ENCODE measurements around the gene OSTN.
"Not testable (repeated sequence)": the region's sequence is repeated elsewhere in the genome, so short reads cannot be mapped to it uniquely, and the experiment has no call there.

The OSTN gene, protein sequence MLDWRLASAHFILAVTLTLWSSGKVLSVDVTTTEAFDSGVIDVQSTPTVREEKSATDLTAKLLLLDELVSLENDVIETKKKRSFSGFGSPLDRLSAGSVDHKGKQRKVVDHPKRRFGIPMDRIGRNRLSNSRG

DNA sequence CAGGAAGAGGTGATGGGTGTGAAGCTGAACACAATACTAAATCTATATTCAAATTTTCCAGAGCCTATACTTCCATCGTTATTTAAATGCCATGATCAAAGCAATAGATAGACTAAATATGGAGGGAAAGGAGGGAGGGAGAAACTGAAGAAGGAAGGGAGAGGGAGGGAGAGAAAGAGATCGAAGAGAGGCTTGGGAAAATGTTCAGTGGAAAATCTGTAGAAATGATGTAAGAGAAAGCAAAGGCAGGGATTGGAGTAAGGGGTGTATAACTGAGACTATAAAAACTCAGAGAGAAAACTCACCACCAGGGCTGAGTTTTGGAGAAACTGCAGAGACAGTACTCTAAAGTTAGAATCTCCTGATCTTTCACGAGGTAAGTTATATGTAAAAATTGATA is at the start of gene OSTN:
Gene OSTN (plus strand): TSS at position 310 of the 400 bp plus-strand sequence. CDS start 13,292 bp downstream, outside the sequence.
- DNase-seq = no peak

DNA sequence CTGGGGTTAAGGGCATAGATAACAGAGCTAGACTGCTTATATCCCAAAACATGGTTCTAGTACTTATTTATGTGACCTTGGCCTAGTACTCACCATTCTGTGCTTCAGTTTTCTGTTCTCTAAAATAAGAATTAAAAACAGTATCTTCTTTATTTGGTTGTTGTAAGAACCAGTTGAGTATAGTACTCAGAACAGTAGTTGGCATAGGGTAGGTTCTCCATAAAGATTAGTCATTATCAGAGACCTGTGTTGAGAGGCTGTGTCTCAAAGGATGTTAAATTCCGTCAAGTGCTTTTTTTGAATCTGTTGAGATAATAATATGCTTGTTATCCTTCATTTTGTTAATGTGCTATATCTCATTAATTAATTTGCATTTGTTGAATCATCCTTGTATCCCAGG is 47.4 kb upstream of the OSTN start:
- DNase-seq = no peak

DNA sequence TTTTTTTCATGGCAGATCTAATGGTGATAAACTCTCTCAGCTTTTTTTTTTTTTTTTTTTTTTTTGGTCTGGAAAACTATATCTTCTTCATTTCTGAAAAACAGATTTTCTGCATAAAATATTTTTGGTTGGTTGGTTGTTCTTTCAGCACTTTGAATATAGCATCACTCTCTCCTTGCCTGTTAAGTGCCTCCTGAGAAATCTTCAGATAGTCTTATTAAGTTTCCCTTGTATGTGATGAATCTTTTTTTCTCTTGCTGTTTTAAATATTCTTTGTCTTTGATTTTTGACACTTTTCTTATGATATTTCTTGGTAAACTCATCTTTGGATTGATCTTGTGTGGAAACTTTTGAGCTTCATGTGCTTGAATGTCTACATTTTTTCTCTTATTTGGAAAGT is 44.2 kb upstream of the OSTN start:
- DNase-seq = no peak

DNA sequence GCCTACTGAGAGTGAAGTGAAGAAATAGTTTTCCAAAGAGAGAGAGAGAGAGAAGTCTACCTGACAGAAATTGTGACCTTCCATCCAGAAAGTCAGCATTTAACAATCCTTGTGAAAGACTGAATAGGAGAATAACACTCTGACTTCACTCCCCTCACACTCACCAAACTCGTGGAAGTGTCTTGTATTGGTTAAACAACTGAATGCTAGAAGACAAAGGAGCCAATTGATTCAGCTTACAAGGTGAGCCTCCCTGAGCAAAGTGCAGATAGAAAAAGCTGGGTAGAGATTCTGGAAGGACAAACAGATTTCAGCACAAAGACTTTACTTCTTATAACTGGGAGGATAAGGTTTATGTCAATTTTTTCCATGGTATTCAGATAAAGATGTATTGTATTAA is 40.8 kb upstream of the OSTN start:
- DNase-seq = no peak

DNA sequence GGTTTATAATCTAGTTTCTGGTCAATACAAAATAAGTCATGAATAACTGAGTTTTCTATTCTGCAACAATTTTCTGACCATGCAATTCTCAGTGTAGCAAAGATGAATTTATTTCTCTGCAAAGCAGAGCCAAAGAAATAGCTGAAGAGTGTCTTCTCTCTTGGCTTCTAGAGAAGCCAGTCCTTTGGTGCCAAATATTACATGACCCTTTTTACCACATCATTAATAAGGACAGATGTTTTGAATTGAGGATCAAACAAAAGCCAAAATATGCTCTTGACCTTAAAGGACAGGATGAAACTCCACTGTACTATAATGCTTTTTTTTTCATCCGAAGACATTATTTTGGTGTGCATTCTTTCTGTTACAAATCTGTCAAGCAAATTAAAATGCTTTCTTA is 40.2 kb upstream of the OSTN start:
- no peak for DNase-seq

DNA sequence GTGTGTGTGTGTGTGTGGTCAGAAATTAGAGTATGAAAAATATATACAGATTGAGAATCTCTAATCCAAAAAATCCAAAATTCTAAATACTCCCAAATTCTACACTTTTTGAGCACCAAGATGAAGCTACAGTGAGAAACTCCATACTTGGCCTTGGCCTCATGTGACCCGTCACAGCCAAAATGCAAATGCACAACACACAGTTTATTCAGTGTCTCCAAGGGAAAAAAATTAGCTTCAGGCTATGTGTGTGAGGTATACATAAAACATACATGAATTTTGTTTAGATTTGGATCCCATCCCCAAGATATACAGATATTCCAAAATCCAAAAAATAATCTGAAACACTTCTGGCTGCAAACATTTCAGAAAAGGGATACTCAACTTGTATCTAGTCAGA is 33.2 kb upstream of the OSTN start:
- DNase-seq = no peak

DNA sequence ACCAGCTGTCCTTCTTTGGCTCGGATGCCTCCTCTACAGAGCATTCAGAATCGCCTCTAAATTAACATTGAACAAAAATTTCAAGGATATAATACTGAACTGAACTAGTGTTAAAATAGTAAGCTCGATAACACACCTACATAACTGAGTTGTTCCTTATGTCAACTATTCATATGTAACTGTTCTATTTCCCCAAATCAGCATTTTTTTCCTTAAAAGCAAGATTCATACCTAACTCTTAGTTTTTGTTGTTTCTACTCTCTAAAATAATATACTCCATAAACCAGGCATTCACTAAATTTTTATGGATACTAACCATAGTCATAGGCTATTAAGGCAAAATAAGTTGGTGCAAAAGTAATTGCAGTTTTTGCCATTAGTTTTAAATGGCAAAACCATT is 32.7 kb upstream of the OSTN start:
- no peak for DNase-seq

DNA sequence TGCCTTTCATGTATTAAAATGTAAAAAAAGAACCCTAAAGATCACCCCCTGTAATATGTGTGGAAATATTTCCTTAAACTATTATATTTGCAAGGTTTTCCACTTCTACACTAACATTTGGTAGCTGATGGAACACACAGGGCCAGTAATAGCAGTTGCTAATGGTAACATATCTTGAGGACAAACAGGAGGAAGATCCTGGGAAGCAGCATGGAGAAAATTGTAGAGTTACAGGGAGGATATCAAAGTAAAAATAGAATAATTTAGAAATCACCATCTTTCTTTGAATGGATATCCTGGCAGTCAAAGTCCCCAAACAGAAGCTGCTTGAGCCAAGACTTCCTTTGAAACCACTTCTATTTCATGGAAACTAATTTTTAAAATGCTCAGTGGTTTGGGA is 29.5 kb upstream of the OSTN start:
- DNase-seq = no peak

DNA sequence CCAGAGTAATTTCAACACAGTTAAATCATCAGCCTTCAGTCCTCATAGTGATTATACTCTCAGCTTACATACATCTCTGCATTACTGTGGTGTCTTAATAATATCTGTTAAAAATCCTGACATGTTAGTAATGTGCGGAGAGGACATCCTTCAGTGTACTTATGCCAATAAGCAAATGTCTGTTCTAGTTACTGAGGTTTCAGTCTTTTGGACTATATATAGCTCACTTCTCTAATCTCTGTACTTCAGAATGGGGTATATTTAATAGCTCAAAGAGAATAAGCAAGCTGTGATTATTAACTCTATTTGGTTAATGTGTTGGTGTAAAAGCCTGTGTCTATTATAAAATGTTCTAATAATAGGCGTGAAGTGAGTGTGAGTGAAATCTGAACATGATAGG is 28.9 kb upstream of the OSTN start:
- no peak for DNase-seq

DNA sequence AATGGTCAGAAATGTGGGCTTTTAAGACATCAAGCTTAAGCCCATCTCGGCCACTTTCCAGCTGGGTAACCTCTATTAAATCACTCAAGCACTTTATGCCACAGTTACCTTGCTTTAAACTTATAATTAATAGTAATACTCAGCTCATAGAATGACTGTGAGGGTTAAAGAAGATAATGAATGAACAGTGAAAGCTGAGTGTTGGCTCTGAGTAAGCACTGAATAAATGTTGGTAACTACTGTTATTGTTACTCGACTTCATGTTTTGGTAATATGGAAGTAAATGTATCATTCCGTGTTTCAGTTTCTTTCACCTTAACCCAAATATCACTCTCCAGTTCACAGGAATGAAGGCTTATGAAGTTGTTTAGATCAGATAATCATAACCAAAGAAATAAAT is 23.9 kb upstream of the OSTN start:
- no peak for DNase-seq

DNA sequence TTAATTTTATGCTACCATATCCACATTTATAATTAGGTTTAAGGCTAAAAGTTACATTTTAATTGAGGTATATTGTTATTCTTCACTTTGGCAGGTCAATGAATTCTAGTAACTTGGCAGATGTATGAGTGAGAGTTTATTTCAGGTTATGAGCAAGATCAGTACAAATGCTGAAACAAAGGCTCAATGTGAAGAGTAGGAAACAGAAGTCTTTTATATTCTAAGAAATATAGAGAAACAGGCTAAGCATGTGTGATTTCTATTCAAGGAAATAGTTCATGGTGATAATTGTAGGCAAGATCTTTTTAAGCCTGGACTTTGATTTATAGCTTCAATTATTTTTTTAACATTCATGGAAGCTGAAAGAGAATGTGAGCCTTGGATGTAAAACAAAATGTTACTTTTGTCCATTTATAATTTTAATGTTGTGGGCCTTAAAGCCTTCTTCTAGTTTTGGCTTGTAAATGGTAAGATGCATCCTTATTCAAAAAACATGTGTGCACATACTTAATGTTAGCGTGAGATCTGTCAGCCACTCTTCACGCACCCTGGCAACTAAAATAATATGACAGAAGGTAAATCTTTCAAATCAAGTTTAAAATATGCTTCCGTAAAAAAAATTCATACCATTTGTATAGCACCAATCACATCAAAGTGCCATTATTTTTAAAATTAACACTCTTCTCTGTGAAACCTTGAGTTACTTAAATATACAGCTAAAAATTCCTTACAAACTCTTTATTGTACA is 22.8 kb upstream of the OSTN start:
- DNase-seq = no peak

DNA sequence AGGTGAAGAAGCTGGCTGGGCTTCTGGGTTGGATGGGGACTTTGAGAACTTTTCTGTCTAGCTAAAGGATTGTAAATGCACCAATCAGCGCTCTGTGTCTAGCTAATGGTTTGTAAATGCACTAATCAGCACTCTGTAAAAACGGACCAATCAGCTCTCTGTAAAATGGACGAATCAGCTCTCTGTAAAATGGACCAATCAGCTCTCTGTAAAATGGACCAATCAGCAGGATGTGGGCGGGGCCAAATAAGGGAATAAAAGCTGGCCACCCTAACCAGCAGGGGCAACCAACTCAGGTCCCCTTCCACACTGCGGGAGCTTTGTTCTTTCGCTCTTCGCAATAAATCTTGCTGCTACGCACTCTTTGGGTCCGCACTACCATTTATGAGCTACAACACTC is 13.7 kb upstream of the OSTN start:
- not testable (repeated sequence) for DNase-seq

DNA sequence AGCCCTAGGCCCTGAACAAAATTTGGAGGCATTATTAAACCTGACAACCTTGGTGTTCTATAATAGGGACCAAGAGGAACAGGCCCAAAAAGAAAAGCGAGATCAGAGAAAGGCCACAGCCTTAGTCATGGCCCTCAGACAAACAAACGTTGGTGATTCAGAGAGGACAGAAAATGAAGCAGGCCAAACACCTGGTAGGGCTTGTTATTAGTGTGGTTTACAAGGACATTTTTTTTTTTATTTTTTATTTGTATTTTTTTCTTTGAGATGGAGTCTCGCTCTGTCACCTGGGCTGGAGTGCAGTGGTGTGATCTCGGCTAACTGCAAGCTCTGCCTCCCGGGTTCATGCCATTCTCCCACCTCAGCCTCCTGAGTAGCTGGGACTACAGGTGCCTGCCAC is 10.8 kb upstream of the OSTN start:
- not testable (repeated sequence) for DNase-seq

DNA sequence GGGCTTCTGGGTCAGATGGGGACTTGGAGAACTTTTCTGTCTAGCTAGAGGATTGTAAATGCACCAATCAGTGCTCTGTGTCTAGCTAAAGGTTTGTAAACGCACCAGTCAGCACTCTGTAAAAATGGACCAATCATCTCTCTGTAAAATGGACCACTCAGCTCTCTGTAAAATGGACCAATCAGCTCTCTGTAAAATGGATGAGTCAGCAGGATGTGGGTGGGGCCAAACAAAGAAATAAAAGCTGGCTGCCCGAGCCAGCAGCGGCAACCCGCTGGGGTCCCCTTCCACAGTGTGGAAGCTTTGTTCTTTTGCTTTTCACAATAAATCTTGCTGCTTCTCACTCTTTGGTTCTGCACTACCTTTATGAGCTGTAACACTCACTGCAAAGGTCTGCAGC is 6.8 kb upstream of the OSTN start:
- DNase-seq = not testable (repeated sequence)

DNA sequence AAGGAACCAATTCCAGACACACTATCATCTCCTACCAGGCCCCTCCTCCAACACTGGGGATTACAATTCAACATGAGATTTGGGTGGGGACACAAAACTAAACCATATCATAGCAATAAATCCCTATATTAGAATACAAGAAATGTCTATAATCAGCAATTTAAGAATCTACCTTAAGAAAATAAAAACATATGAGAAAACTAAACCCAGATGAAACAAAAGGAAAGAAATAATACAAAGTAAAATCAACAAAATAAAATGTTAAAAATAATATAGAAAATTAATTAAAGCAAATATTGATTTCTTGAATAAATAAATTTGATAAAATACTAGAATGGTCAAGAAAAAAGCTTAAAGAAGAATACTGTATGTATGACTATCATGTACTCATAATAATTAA is 6.1 kb upstream of the OSTN start:
- DNase-seq = no peak

DNA sequence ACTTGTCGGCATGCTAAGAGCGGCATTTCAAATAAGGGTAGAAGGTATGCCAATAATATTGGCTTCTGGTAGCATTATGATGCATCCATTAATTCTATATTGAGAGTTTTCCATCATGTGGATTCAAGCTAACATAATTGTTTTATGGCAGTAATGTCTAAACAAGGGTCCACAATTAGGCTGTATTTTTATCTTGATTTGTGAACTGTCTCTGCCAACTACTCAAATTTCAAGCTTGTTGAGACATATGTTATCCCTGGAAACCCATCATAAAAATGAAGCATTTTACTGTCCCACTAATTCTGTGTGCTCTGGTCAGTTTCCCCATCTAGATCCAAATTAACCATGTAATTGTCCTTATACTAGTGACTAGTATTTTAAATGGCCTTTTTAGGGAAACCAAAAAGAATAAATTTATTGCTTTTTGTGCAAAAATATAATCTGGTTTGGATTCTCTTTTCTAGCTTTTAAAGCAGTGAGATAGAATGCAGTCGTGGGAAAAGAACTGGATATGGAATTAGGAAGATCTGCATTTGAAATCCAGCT is 1.2 kb upstream of the OSTN start:
- no peak for DNase-seq

DNA sequence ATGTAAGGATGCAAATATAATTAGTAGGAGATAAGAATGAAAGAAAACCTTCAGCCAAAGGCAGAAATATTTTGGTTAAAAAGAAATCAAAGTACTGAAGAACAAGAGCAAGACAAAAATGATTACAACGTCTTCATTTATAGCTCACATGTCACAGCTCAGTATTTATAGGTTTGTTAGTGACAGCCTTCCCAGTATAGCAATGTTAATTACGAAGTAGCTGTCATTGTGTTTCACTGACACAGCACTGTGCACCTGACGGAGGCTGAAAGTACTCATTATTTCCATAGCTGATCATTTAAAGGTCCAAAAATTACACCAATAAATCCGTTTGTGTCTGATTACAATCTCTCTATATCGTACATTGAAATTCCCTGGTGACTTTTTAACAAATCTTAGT is 561 bp upstream of the OSTN start:
- DNase-seq = no peak

DNA sequence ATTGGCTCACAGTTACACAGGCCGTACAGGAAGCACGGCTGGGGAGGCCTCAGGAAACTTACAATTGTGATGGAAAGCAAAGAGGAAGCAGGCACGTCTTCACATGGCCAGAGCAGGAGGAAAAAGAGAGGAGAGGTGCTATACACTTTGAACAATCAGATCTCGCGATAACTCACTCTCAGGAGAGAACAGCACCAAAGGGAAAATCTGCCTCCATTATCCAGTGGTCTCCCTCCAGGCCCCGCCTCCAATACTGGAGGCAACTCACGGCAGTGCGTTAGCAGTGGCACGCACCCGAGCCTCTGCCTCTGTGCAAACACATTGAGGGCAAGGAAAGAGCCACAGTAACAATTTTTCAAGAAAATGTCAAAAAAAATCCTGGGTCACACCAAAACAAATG is 11.0 kb downstream of the OSTN start:
- DNase-seq = no peak

DNA sequence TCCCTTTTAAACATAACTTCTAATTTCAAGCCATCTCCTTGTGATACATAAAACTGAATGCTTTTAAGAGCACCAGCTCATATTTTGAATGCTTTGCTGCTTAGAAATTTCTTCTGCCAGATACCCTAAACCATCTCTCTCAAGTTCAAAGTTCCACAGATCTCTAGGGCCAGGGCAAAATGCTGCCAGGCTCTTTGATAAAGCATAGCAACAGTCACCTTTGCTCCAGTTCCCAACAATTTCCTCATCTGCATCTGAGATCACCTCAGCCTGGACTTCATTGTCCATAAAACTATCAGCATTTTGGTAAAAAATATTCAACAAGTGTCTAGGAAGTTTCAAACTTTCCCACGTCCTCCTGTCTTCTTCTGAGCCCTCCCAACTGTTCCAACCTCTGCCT is 17.5 kb downstream of the OSTN start:
- no peak for DNase-seq

DNA sequence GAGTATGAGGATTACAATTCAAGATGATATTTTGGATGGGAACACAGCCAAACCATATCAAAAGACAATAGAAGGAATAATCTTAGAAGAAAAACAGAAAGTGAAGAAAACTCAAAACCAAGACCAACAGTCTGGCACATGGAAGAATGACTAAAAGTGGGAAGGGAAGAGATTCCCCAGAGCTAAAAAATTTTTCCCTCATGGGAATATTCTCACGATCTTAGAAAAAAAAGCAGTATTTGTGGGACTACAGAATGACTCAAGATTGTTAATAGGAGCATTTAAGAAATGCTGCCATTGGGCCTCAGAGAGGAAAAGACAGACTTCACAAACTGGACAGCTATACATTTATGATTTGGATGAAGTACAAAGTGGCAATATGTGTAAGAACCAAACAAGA is 18.3 kb downstream of the OSTN start:
- no peak for DNase-seq

DNA sequence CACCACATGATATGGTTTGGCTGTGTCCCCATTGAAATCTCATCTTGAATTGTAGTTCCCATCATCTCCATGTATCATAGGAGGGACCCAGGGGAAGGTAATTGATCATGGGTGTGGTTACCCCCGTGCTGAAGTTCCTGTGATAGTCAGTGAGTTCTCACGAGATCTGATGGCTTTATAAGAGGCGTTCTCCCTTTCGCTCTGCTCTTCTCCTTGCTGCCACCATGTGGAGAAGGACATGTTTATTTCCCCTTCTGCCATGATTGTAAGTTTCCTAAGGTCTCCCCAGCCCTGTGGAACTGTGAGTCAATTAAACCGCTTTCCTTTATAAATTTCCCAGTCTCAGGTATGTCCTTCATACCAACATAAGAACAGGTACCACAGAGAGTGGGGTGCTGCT is 21.9 kb downstream of the OSTN start:
- DNase-seq = no peak

DNA sequence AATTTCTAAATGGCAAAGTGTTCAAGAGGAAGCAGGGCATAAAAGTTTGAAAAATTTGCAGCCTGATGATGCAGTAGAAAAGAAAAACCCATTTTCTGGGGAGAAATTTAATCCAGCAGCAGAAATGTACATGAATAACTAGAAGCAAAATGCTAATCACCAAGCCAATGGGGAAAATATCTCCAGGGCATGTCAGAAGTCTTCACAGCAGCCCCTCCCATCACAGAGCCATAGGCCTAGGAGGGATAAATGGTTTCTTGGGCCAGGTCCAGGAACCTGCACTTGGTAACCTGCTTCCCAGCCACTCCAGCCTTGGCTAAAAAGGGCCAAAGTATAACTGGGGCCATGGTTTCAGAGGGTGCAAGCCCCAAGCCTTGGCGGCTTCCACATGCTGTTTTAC is 22.6 kb downstream of the OSTN start:
- DNase-seq = no peak

DNA sequence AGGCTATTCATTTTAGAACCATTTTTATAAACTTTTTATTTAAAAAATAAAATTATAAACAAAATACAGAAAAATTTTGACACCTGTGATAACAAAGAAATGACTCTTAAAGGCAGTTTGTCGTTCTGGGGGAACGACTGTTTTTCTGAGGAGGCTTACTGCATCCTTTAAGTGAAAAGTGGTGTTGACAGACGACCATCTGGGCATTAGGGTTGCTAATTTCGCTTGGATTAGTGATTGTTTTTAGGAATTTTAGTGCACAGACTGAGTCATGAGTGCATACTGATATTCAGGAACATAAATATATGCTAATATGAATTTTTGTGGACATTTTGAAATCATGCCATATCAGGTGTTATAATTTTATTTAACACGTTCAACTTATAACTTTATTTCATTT is 28.5 kb downstream of the OSTN start:
- DNase-seq = no peak

DNA sequence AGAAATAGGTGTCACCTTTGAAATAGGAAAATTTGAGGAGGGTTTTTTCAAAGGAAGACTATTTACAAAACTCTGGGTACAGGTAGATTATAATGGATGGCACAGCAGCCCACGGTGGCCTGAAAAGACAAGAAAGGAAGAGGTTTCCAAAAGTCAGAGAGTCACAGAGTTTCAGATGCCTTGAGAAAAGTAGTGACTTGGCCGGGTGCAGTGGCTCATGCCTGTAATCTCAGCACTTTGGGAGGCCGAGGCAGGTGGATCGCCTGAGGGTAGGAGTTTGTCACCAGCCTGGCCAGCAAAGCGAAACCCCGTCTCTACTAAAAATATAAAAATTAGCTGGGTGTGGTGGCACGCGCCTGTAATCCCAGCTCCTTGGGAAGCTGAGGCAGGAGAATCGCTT is 35.2 kb downstream of the OSTN start:
- no peak for DNase-seq
